Activated B cell treated with CpG ODN at 0.5 μM for 24 hours (primary cell): ENCODE results near the gene ABCA8. TPM values are rescaled to one million over a fixed set of nuclear protein-coding genes. Genes with fewer than 3 reads are reported as not detected.

Experiments
- ATAC-seq: fragments of 200-7000 bp; cut with Tn5 transposase; one replicate; pipeline ENCODE4 v1.10.0; 2021; ENCODE audit warnings: low read depth, mild to moderate bottlenecking, moderate library complexity
- CTCF ChIA-PET: fragments of 350-600 bp; sonication (Branson Sonifier 250); formaldehyde crosslinking; loops from one replicate; lab custom pipeline; 2021; ENCODE audit warnings: antibody characterized with exemption; lab: Charles Lee
- POLR2A ChIA-PET: fragments of 350-600 bp; sonication (Branson Sonifier 250); formaldehyde crosslinking; loops from one replicate; lab custom pipeline; 2021; ENCODE audit warnings: antibody characterized with exemption; lab: Charles Lee
- DNase-seq: peaks from one replicate; pipeline ENCODE4 v3.0.0; 2022
- H3K27ac Mint-ChIP-seq: one replicate; pipeline ENCODE4 v1.8.0; 2020; ENCODE audit warnings: mixed read lengths
- H3K27me3 Mint-ChIP-seq: one replicate; pipeline ENCODE4 v1.8.0; 2021; ENCODE audit warnings: mixed read lengths
- H3K36me3 Mint-ChIP-seq: one replicate; pipeline ENCODE4 v1.8.0; 2021; ENCODE audit warnings: low read depth, mixed read lengths
- H3K4me1 Mint-ChIP-seq: one replicate; pipeline ENCODE4 v1.8.0; 2021; ENCODE audit warnings: mixed read lengths
- H3K4me3 Mint-ChIP-seq: one replicate; pipeline ENCODE4 v1.8.0; 2020; ENCODE audit warnings: mild to moderate bottlenecking, mixed read lengths
- H3K9me3 Mint-ChIP-seq: one replicate; pipeline ENCODE4 v1.8.0; 2020; ENCODE audit warnings: mixed read lengths
- intact Hi-C: fragments of 100-400 bp; cut with micrococcal nuclease; formaldehyde crosslinking; loops from one replicate; pipeline ENCODE4 v1.15.1; 2024
- total RNA-seq: library from RNA; stranded (reverse); gene quantifications from 2 replicates; pipeline ENCODE4 v1.2.3, GENCODE V29; 2022
- TF ChIP-seq, protein P1 (sequence below): fragments of 200-600 bp; IDR thresholded peaks from one replicate; pipeline ENCODE4 v1.8.0; 2022; ENCODE audit warnings: antibody characterized with exemption, mild to moderate bottlenecking

Gene ABCA8
- total RNA-seq, 1 donor from 2014 or later, result not detected

DNA sequence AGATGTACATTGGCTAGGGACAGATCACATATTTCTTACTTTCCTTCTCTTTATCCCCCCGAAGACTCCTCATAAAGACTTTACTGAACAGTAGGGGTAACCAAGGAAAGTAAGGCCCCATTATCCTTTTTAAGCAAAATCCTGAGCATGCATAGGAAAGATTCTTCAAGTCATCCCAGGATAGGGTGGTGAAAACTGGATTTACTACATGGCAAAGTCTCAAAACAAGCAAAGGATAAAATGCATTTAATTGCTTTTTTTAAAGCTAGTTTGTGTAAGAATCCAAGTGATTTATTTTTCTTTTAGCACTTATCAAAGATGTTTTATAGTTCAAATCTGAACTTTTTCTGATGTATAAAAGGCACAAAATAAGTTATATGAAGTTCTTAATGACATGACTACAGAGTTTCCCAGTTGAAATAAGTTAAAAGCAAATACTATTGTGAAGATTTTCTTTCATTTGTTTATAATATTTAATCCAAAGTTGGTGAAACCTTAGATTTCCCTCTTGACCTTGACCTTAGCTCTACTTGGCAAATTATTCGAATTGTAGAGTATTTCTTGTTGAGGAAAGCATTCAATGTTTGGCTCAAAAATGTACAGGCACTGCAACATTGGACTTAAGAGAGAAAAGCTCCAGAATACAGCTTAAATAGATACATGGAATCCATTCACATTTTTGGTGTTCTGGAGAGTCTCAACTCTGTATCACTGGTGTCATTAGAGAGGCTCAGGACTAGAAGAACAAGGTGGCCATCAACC, 104.3 kb downstream of the ABCA8 start:
- no peak overlapping the region for H3K4me3 Mint-ChIP-seq
- ChIA-PET POLR2A (no interaction called here), CTCF (no interaction called here)
- H3K27me3 Mint-ChIP-seq, result peaks cover 5% of the 10 kb centered on the region
- intact Hi-C loops, result no loop called here
- H3K36me3 Mint-ChIP-seq, result no peaks in the 10 kb centered on the region
- TF ChIP-seq, protein P1, sequence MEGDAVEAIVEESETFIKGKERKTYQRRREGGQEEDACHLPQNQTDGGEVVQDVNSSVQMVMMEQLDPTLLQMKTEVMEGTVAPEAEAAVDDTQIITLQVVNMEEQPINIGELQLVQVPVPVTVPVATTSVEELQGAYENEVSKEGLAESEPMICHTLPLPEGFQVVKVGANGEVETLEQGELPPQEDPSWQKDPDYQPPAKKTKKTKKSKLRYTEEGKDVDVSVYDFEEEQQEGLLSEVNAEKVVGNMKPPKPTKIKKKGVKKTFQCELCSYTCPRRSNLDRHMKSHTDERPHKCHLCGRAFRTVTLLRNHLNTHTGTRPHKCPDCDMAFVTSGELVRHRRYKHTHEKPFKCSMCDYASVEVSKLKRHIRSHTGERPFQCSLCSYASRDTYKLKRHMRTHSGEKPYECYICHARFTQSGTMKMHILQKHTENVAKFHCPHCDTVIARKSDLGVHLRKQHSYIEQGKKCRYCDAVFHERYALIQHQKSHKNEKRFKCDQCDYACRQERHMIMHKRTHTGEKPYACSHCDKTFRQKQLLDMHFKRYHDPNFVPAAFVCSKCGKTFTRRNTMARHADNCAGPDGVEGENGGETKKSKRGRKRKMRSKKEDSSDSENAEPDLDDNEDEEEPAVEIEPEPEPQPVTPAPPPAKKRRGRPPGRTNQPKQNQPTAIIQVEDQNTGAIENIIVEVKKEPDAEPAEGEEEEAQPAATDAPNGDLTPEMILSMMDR, result no peak
- H3K9me3 Mint-ChIP-seq, result no peaks in the 10 kb centered on the region
- ATAC-seq (no peak), DNase-seq (no peak)
- no peak overlapping the region for H3K27ac Mint-ChIP-seq
- no peaks in the 10 kb centered on the region for H3K4me1 Mint-ChIP-seq

DNA sequence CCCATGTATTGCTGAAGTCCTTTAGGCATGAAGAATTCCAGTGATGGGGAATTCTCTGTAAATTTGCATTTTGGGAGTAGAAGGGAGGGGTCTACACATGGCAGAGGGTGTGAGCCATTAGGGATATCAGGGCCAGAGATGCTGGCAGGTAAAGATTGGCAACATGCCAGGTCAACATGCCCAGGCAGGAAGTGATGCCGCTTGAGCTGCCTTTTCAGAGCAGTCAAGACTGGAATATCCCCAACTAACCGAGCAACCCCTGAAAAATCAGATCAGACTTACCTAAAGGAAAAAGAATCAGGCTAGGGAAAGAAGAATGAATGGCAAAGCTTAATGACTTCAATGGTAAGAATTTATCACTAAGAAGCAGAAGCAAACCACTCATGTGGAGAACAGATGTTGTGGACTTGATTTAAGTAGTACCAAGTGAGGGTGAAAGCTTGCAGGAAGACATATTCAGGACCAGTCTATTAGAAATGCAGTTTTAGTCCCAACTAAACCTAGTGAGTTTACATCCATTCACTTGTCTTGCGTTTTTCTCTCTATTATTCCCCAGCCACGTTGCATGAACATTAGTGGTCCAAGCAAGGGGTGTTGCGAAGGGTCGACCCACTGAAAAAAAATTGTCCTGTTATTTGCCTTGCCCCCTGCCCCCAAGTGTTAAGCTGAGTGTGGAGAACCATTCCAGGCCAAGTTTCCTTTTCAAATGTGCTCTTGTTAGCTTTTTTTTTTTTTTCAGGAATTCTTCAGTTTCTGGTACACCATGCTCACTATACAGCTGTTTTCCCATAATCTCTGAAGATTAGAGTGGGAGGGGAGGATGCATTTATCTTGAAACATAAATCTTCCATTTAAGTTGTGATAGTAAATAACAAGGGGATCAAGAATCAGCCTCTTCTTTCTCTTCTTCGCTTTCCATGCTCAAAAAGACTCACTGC, 105.2 kb downstream of the ABCA8 start:
- DNase-seq (no peak), ATAC-seq (no peak)
- H3K4me1 Mint-ChIP-seq, result no peaks in the 10 kb centered on the region
- ChIA-PET POLR2A (no interaction called here), CTCF (no interaction called here)
- no peak overlapping the region for H3K4me3 Mint-ChIP-seq
- no peak overlapping the region for H3K27ac Mint-ChIP-seq
- intact Hi-C loops, result no loop called here
- H3K27me3 Mint-ChIP-seq, result peaks cover 5% of the 10 kb centered on the region
- TF ChIP-seq, protein P1, result no peak
- peaks cover 3% of the 10 kb centered on the region for H3K9me3 Mint-ChIP-seq
- H3K36me3 Mint-ChIP-seq, result no peaks in the 10 kb centered on the region

GRCh38 chr17:68847711-68848110, 107.5 kb downstream of the ABCA8 start:
- no peak overlapping the region for H3K4me3 Mint-ChIP-seq
- no peak overlapping the region for H3K27ac Mint-ChIP-seq
- TF ChIP-seq, protein P1, result no peak
- ATAC-seq, result no peak
- no peak for DNase-seq
- POLR2A ChIA-PET, result no interaction called here
- no peaks in the 10 kb centered on the region for H3K4me1 Mint-ChIP-seq
- peaks cover 5% of the 10 kb centered on the region for H3K27me3 Mint-ChIP-seq
- intact Hi-C loops, result no loop called here
- H3K9me3 Mint-ChIP-seq, result peaks cover 3% of the 10 kb centered on the region
- H3K36me3 Mint-ChIP-seq, result no peaks in the 10 kb centered on the region
- CTCF ChIA-PET, result no interaction called here

DNA sequence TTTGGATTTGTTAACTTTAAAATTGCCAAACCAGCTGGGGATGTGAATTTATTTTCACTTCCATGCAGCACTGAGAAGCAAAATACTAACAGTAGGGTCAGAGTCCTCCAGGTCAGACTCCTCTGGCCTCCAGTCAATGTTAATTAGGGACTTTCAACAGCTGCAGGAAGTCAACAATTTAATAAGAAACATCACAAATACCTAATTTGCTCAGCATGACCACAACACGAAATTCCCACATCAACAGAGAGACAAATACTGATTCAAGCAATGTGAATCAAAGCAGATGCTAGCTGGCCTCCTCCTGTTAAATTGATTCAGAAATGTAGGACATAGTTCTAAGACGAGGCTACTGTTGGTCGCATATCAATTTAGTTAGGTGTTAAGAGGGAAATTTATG, 111.7 kb downstream of the ABCA8 start:
- CTCF ChIA-PET, result no interaction called here

More for the DNA sequence above, 111.7 kb downstream of the ABCA8 start:
- TF ChIP-seq, protein P1, result no peak
- ATAC-seq (no peak), DNase-seq (no peak)
- H3K27ac Mint-ChIP-seq, result no peak overlapping the region
- H3K36me3 Mint-ChIP-seq, result no peaks in the 10 kb centered on the region
- peaks cover 3% of the 10 kb centered on the region for H3K9me3 Mint-ChIP-seq
- H3K4me1 Mint-ChIP-seq, result no peaks in the 10 kb centered on the region
- H3K27me3 Mint-ChIP-seq, result no peaks in the 10 kb centered on the region
- H3K4me3 Mint-ChIP-seq, result no peak overlapping the region
- intact Hi-C loops, result no loop called here
- POLR2A ChIA-PET, result no interaction called here
